Stimulated activated CD8-positive, alpha-beta memory T cell treated with anti-CD3 and anti-CD28 coated beads, Interleukin-4, amount 100 ng/mL, for 4 hours (primary cell): Measurements from ENCODE around the gene CRYBG3.
"Not testable (repeated sequence)": the region's sequence is repeated elsewhere in the genome, so short reads cannot be mapped to it uniquely, and the experiment has no call there.

Experiments used
- DNase-seq, 2 donors: peaks; one replicate each; pipeline ENCODE4 v3.0.0-alpha.2; 2020; ENCODE audit warnings: low read depth in 2 of 2, low spot score in 1 of 2

The CRYBG3 gene

GRCh38 chr3:97895216-97895615 lies 73.4 kb downstream of the CRYBG3 start:
- DNase-seq, result no peak

DNA sequence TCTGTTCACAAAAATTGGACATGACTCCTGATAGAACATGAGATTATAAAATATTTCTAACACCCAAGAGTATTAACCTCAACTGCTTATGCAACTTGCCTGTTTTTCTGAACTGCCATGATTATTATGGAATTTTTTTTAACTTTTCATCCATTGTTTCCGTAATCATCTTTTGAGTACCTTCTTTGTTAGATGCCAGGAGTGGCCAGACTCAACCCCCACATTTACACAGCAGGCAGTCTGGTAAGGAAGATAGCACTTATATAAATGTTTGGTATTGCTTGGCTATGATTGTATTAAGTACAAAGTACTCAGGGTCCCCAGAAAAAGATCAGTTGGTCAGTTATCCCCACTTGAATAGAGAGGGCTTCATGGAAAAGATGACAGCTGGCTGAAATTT lies 74.3 kb downstream of the CRYBG3 start:
- no peak for DNase-seq

- DNase-seq, result no peak
These were observed 74.7 kb downstream of the CRYBG3 start for GRCh38 chr3:97896547-97896946.

- no peak for DNase-seq
These were observed 77.5 kb downstream of the CRYBG3 start for GRCh38 chr3:97899331-97899730.

DNA sequence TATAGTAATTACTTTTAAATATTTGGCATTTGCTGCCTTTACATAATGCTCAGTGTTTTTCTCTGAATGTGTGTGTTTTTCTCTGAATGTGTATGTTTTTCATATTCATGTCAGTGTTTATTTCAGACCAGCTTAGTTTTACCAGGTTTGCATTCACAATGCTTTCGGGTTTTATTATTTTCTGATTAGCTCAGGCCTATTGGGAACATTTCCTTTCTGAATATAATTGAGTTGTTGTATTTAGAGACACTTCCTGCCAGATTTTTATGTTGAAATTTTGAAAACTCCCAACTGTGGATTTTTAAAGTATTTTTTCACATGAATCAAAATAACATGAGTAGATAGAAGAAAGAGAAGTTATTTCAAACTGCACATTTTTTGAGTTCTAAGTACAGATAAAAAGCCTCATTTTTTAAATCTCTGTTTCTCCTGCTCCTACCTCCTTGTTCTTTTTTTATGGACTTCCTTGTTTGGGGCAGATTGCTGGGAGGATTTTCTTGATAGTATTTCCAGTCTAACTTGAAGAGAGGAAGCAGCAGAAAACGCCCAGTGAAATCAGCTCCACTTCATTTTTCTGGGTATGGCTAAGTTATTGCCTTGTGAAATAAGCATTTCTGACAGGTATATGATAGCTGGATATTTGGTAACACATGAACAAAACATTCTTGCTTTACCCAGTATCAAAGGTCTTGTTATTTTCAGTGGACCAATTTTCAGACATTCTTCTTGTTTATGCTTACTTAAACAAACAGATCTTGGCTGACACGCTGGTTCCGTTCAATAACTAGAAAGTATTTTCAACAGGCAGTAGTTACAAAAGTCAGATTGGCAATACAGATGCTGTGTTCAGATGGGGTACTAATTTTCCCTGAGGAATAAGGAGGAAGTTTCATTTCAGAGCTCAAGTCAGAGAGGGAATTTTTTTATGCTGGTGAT lies 79.8 kb downstream of the CRYBG3 start:
- no peak for DNase-seq

DNA sequence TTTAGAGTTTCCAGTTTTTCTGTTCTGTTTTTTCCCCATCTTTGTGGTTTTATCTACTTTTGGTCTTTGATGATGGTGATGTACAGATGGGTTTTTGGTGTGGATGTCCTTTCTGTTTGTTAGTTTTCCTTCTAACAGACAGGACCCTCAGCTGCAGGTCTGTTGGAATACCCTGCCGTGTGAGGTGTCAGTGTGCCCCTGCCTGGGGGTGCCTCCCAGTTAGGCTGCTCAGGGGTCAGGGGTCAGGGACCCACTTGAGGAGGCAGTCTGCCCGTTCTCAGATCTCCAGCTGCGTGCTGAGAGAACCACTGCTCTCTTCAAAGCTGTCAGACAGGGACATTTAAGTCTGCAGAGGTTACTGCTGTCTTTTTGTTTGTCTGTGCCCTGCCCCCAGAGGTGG lies 88.0 kb downstream of the CRYBG3 start:
- not testable (repeated sequence) for DNase-seq

GRCh38 chr3:97910236-97910831 lies 88.5 kb downstream of the CRYBG3 start:
- not testable (repeated sequence) for DNase-seq

DNA sequence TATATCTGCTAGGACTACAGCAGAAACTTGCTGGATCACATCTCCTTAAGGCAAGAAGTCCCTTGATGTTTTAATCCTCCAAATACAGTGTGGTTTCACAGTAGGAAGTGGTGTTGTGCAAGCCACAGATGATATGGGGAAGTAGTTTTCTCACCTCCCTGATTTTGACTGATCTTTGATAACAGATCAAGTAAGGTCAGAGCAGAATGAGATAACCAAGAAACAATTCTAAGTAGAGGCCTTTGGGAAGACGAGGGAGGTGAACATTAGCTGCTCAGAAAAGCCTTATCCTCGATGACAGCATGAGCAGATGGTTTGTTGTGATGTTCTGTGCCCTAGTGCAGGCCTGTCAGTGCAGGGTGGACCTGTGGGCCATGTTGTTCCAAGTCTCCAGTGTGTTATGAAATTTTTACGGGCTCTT lies 89.1 kb downstream of the CRYBG3 start:
- DNase-seq, result no peak

DNA sequence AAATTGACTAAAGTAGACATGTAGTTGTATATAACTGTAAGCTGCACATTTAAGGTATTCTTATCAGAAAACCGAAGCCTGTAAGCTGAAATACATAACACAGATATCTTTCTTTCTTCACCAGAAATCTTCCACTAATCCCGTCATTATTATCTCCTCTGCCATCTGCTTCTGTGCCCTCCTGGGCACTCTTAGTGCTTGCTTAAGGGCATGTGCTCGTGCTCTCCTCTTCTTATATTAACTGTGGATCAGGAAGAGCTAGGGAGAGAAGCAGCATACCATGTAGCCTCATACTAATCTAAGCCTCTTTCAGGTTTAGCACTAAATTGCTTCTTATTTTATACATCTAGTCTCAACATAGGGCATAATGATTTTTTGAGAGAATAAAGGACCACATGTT lies 89.6 kb downstream of the CRYBG3 start:
- no peak for DNase-seq

- no peak for DNase-seq
These were observed 92.6 kb downstream of the CRYBG3 start for GRCh38 chr3:97914388-97914787.

GRCh38 chr3:97916576-97916975 lies 94.8 kb downstream of the CRYBG3 start:
- no peak for DNase-seq

DNA sequence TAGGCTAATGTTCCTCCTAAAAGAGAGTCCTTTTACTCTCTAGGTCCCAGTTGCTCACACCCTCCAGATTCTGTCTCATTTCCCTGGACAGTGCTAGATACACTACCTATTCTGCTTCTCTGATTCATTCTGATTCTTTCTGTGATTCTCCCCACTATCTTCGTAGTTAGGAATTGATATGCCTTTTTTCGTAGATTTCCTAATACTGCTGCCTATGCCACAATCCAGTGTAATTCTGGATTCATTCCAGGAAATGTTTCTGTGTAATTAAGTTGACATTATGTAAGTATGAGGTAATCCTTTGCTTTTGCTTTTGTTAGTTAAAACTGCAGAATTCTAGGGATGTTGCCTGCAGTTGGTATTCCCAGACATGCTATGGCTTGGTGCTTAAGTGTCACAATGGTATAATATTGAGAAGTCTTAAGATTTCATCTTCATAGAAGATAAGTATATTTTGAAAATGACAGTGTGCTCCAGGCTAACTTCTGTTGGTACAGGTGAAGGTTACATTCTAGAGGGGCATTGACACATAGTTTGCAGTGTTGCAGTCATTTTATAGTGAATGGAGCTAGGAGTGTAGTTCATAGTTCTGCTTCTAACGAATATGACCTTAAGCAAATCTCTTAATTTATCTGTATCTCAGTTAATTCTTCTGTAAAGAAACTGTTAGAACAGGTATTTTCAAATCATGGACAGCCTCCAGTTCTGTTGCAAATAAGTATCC lies 96.2 kb downstream of the CRYBG3 start:
- no peak for DNase-seq

DNA sequence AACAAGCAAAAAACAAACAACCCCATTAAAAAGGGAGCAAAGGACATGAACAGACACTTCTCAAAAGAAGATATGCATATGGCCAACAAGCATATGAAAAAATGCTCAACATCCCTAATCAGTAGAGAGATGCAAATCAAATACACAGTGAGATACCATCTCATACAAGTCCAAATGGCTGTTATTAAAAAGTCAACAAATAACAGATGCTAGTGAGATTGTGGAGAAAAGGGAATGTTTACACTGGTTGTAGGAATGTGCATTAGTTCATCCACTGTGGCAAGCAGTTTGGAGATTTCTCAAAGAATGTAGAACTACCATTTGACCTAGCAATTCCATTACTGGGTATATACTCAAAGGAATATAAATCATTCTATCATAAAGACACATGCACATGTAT lies 105.9 kb downstream of the CRYBG3 start:
- DNase-seq, result no peak

DNA sequence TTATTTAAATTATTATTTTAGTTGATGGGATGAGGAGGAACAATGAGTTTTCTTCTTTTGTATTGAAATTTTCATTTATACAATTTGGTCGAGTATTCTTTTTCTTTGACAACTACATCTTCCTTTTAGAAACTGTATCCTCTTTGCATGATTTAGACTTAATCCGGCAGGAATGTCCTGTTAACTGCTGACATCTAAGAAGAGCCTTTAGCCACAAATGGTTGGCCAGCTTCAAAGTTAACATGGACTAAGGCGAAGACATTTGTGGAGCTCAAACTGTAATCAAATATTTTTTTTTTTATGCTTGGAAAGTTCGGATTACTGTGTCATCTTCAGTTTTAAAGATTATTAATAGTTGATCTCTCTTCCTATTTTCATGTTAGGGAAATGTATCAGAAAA lies 107.2 kb downstream of the CRYBG3 start:
- DNase-seq, result no peak

- no peak for DNase-seq
These were observed 108.2 kb downstream of the CRYBG3 start for GRCh38 chr3:97930018-97930417.

DNA sequence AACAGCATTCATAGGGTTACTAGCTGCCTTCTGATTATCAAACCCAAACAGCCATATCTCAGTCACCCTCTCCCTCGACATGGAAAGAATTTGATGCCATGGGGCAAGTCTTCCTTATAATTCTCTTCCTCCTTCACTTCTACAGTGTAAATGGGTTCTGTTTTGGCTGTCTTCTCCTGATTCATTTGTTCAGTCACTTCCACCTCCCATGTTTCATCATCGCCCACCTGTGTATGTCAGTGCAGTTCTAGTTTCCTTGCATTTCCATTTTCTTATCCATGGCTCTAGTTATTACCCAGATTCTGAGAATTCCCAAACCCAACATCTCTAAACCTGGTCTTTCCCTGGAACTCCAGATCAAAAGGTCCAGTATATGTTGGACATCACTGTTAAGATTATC lies 109.4 kb downstream of the CRYBG3 start:
- DNase-seq, result no peak

DNA sequence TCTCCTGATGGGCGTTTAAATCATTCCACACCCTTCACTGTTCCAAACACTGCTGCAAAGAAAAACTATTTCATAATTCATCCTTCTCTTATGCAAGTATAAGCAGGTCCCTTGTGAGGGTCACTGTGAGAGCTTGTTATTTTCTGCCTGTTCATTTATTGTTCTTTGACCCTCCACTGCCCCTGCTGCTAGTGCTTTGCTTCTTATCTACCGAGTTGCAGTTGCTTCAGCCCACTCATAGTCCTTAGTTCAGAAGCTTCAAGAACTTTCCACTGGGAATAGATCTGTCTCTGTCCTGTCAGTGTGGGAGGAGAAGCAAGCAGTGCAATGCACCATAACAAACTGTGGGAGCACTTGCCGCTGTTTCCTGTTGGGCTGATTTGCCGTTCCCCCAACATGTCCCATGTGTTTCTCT lies 110.6 kb downstream of the CRYBG3 start:
- no peak for DNase-seq

- no peak for DNase-seq
These were observed 113.3 kb downstream of the CRYBG3 start for GRCh38 chr3:97934980-97935695.

DNA sequence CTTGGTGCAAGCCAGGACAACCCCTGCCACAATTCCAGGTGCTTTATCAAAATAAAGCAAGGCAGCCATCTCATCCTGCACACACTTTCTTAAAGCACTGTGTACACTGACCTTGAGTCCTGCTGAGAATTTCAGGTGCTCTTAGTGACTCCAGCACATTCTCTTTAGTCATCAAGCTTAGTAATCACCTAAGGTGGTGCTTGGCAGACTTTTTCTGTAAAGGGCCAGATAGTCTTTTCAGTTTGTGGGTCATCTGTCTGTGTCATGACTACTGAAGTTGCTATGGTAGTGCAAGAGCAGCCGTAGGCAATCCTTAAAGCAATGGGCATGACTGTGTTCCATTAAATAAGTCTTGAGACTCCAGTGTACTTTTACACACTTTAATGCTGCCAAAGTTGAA lies 114.0 kb downstream of the CRYBG3 start:
- no peak for DNase-seq

DNA sequence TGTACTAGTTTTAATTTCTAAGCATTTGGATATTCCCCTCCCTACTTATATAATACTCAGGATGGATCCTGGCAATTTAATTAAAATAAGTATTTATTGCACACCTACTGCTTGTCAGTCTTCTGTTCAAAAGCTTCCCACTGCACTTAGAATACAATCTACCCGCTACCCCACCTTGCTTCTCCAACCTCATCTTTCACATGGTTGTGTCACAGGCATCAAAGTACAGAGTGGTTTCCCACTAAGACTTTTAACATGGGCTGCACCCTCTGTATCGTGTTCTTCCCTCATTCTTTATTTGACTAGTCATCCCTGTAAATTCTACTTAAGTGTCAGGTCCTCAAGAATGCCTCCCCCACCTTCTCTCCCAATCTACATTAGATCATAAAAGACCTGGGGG lies 115.4 kb downstream of the CRYBG3 start:
- no peak for DNase-seq

DNA sequence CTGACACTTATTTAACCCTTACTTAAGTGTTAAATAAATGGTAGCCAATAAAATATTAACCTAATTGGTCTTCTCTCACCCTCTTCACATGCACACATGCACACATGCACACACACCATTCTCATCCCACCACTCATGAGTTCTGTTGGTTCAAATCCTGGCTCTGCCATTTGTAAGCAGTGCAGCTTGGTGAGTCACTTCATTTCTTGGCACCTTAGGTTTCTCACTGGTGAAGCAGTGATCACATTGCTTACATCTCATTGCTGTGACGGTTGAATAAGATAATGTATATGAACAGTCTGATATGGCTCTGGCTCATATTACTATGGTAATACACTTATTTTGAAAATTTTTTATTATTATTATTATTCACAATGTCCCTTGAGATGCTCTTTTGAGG lies 116.6 kb downstream of the CRYBG3 start:
- no peak for DNase-seq
